HG02678 (cell line): ENCODE data around the gene RTKN2.
"Not testable (repeated sequence)": the region's sequence is repeated elsewhere in the genome, so short reads cannot be mapped to it uniquely, and the experiment has no call there.

Source experiments
- ATAC-seq: cut with Tn5 transposase; IDR thresholded peaks from one replicate; pipeline ENCODE4 v1.9.1; 2021; ENCODE audit warnings: mild to moderate bottlenecking, moderate library complexity; ENCODE audit not compliant: unreplicated experiment

Gene RTKN2, protein sequence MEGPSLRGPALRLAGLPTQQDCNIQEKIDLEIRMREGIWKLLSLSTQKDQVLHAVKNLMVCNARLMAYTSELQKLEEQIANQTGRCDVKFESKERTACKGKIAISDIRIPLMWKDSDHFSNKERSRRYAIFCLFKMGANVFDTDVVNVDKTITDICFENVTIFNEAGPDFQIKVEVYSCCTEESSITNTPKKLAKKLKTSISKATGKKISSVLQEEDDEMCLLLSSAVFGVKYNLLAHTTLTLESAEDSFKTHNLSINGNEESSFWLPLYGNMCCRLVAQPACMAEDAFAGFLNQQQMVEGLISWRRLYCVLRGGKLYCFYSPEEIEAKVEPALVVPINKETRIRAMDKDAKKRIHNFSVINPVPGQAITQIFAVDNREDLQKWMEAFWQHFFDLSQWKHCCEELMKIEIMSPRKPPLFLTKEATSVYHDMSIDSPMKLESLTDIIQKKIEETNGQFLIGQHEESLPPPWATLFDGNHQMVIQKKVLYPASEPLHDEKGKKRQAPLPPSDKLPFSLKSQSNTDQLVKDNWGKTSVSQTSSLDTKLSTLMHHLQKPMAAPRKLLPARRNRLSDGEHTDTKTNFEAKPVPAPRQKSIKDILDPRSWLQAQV

DNA sequence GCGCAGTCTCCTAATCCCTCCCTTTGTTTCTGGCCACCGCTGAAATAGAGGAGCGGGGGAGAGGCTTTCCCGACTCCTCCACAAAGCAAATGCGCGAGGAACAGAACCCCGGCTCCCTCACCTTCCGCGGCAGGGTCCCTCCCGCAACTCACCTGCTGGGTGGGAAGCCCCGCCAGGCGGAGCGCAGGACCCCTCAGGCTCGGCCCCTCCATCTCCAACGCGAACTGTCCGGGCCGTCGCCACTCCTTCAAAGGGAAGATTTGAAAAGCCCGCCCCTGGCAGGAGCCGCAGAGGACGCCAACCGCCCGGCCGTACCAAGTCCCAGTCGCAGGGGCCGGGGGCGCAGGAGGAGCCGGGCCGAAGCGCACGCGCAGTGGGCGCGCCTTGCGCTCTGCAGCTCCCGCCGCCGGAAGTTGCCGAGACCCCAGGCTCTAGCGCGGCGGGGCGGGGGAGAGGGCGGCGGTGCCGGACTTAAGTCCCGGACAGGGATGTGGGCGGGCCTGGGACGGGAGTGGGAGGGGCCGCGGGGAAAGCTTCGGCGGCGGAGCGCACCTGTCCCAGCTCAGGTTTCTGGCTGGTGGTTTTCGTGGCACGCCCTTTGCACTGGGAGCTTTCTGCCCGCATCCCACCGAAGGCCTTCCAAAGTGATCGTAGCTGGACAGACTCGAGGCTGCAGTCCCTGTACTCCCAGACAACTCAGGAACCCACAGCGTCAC, at the start of gene RTKN2:
Gene RTKN2, minus strand, starts transcription at position 446 of the 716 bp plus-strand sequence. Its CDS starts 234 bp downstream, at position 212.
- peak; percentile 70 for ATAC-seq

DNA sequence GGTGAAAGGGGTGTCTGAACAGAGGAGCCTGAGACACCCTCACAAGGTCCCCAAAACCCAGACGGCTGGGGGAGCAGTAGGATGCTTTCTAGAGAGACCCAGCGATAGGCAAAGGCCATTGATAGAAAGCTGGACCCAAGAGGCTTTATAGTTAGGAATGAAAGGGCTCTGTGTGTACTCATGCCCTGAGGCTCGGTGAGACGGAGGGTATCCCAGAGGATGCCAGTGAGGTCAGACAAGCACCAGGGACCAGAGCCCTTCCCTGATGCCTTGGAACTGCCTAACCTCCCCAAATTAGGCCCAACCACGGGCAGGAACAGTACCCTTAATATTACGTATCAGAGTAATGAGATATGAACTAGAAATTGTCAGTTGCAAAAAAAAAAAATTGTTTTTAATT, 48.6 kb upstream of the RTKN2 start:
- no peak for ATAC-seq

DNA sequence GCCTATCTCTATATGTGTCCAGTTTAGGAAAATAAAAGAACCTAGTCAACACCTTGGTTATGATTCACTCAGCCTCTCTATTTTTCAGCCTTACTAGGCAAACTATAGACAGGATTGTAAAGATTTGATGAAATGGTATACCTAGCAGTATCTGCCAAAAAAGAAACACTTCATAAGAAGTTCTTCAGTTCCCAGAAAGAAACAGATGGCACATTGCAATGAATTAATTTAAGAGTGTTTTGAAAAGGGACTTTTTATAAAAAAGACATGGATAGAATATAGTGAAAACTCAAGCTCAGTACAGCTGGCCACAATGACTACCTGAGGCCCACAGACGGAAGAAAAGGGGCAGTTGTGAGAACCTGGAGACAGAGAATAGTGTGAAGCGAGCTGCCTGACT, 40.6 kb upstream of the RTKN2 start:
- ATAC-seq, result no peak

DNA sequence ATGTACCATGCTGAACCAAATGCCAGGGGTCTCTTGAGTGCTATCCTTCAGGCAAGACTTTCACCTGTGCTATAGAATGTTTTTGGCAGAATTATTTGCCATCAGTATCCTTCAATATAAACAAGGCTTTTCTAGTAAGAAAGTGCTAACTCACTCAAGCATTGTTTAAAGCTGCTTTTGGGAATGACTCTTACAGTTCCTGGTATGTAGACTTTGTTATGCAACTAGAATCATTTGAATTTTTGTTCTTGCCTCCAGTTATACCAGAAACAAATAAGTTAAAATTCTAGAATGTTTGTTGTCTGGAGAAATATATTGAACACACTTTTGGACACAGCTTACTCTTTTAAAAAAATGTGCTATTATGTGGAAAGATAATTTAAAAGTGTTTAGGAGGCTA, 39.5 kb upstream of the RTKN2 start:
- ATAC-seq, result no peak

DNA sequence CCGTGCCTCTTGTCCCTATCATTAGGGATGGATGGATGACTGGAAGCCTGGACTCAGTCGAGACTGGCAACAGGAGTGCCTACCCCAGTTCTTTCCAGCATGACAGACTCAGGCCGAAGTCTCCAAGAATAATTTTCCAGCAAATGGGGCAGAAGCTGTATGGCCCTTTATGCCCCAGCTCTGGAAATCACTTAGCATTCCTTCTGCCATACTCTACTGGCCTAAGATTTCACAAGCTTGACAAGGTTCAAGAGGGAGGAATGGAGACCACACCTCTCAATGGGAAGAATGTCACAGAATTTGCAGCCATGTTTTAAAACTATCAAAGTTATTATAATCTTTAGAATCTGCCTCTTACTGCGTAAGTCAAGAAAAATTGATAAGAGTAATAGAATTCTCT, 39.0 kb upstream of the RTKN2 start:
- ATAC-seq, result no peak

DNA sequence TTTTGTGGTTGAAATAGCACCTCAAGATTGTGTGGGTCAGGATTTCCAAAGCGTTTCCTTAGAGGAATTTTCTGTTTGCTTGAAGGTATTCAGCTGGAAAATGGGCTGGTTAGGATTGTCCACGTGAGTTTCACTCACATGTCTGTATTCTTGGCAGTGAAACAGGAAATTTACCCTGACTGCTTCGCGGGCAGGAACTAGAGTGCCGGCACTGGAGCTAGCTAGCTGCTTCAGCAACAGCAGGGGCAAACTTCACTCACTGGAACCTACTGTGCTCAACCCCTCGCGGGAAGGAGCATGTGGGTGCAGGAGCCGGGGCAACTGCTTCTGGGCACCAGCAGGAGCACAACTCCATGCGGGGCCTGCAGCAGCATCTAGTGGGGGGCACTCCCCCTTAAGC, 38.0 kb upstream of the RTKN2 start:
- ATAC-seq, result no peak

DNA sequence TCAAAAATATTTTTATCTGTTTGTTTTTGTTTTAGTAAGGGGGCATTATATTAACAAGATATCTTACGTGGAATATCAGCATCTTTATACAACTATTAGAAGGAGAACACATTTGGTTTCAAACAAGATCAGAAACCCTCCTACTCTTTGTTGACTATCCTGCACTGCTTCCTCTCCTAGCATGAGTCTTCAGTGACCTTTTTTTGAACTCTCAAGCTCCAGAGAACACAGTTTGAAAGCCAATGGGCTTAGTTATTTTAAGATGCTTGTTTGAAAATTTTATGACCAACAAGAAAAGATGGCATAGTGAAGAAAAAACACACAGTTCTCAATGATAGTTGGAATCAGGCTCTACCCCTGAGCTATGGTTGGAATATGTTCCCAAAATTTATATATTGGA, 37.2 kb upstream of the RTKN2 start:
- ATAC-seq, result no peak

DNA sequence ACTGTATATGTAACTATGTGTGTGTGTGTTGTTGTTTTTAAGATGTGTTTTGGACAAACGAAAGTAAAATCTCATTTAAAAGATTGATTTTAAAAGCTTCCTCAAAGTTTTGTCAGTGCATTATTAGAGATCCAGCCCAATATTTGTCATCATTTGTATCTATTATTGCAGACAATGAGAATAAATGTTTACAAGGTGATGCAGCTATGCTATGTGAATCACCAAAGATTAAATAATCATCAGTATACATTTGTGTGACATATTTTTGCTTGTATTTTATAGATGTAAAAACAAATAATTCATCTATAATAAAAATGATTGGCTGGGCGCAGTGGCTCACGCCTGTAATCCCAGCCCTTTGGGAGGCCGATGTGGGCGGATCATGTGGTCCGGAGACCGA, 35.3 kb upstream of the RTKN2 start:
- ATAC-seq, result no peak

DNA sequence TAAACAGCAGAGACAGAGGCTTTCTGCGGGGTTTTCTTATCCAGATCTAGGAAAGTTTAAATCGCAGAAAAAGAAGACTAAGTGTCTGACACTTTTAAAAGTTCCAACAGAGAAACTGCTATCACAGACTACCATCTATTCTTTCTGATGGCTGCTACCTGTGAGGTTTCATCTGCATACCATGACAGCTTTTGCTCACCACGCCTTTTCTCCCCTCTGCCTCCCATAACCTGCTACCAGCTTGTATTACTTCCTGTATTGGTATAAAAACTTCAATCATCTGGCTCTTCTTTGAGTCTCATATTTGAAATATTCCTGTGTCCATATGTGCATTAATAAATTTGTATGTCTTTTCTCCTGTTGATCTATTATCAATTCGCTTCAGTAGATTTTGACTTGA, 34.1 kb upstream of the RTKN2 start:
- ATAC-seq, result no peak

DNA sequence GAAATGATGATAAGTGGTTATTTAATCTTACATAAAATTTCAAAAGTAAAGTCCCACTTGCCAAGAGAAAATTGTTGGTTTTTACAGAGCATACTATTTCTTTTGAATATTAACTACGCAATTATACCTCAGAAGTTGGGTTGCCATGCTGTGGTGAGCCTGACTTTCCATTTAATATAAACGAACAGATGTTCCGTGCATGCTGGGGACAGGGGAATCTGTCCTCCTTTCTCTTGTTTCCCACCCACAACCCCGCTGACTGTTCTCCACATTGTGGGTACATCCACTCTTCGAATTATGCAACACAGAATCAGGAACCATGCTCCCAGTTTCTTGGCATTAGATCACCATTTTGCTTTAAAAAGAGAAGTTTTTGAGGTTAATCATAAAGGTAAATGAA, 29.2 kb upstream of the RTKN2 start:
- no peak for ATAC-seq

DNA sequence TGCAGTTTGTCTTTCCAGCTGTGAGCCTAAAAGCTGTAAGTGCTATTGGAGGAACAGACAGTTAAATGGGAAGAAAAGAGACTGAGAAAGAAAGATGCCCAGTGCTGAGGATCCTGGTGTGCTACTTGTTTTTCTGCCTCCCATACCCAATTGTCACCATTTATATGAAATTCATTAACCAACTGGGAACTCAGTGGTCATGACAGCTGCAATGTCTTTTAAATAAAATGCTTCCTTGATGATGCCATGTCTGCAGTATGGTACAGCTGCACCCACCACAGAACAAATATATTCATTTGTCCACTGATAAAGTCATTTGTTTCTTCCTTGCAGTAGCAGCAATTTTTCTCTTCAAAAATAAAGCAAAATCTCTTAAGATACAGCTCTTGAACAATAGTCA, 15.6 kb upstream of the RTKN2 start:
- ATAC-seq, result no peak

DNA sequence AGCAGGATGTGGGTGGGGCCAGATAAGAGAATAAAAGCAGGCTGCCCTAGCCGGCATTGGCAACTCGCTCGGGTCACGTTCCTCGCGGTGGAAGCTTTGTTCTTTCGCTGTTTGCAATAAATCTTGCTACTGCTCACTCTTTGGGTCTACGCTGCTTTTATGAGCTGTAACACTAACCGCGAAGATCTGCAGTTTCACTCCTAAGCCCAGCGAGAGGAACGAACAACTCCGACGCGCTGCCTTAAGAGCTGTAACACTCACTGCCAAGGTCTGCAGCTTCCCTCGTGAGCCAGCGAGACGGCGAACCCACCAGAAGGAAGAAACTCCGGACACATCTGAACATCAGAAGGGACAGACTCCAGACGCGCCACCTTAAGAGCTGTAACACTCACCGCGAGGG, 12.7 kb upstream of the RTKN2 start:
- not testable (repeated sequence) for ATAC-seq

DNA sequence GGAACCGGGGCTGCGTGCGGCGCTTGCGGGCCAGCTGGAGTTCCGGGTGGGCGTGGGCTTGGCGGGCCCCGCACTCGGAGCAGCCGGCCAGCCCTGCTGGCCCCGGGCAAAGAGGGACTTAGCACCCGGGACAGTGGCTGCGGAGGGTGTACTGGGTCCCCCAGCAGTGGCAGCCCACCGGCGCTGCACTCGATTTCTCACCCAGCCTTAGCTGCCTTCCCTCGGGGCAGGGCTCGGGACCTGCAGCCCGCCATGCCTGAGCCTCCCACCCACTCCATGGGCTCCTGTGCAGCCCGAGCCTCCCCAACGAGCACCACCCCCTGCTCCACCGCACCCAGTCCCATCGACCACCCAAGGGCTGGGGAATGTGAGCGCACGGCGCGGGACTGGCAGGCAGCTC, 11.7 kb upstream of the RTKN2 start:
- not testable (repeated sequence) for ATAC-seq

DNA sequence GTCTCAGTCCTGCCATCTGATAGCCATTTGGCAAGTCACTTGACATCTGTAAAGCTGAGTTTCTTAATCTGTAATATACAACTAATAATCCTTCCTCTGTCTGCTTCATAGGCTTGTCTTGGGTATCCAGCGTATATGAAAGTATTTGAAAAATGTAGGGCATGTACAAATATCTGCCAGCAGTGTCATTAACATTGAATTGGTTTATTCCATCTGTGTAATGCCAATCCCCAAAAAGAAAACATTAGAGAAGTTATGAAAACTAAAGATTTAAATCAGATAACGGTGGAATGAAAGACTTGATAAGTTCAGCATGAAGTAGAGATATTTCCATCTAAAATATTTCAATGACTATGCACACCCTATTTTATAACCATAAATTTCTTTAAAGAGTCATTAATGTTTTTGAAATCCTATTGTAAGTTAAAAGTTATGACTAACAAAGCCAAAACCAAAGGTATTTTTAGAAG, 9.8 kb upstream of the RTKN2 start:
- no peak for ATAC-seq

DNA sequence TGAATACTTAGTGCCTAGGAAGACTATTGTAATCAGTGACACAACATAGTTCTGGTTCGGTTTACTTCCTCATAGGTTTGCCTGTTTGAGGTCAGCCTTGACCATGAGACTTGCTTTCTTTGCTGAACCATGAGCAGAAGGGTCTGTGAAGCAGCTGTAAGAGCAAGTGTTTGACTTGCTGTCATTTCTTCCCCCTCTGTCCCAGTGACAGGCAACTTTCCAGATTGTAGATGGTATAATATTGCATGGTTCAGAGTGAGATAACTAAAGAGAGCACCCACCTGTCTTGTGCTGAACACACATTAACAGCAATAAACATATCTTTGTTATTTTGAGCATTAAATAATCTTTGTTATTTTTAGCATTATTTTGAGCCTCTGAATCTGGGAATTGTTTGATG, 9.3 kb upstream of the RTKN2 start:
- ATAC-seq, result no peak

DNA sequence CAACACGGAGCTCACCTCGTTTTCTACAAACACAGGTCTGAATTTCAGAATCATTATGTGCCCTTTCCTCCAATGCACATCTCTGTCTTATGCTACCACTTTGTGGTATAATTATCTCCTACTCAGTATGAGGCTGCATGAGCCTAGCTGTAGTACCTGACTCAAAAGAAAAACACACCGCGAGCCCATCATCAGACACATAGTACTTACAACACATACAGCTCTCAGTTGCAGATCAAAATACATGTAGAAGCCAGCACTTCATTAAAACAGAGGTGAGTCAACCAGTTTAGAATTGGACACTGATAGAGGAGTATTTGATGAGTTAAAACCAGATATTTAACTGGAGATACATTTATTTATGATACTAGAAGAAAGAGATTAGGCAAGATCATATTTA, 1.4 kb upstream of the RTKN2 start:
- ATAC-seq, result no peak

DNA sequence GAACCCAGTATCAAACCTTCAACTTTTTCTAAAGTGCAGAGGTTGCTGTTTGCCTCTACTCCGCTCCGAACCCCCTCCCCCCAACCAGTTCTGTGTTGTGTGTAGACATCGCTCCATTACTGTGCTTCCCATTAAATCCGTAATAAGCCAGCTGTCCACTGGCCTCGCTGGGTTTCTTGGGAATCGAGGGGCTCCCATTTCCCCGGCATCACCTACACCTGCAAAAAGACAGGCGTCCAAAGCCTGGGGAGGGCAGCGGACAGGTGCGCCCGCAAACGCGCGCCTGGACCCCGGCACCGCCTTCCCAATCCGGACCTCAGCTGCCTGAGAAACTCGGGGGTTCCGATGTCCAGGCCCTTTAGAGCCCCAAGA, 631 bp downstream of the RTKN2 start:
- ATAC-seq, result peak; percentile 10

DNA sequence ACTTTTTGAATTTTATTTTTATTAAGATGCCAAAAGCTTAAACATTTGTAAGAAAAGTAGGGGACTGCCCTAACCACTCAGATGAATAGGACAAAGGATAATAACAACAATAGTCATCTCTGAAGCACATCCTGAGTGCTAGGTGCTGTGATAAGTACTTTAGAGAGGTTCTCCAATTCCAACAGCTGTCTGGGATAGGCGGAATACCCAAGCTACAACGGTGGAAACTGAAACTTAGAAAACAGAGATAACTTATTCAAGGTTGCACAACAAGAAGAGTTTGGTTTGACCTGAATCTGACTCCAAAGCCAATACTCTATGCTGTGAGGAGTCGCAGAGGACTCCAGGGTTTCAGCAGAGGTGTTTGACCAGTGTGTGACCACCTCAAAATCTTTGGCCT, 2.0 kb downstream of the RTKN2 start:
- no peak for ATAC-seq

DNA sequence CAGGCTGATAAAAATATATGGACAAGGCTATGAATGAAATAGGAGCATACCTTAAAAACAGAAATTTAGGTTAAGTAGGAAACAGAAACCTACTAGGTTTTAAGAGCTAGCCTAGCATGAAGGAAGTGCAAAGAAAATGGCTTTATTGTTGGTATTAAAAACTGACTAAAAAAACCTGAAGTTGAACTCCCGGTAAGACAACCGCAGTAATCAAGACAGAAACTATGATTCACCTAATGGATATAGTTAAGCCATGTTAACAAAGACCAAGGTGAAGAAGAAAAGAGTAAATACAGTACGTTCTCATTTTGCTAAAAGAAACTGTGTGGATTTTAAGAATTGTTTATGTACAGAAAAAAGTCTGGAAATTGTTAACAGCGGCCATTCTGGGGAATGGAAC, 2.5 kb downstream of the RTKN2 start:
- no peak for ATAC-seq

DNA sequence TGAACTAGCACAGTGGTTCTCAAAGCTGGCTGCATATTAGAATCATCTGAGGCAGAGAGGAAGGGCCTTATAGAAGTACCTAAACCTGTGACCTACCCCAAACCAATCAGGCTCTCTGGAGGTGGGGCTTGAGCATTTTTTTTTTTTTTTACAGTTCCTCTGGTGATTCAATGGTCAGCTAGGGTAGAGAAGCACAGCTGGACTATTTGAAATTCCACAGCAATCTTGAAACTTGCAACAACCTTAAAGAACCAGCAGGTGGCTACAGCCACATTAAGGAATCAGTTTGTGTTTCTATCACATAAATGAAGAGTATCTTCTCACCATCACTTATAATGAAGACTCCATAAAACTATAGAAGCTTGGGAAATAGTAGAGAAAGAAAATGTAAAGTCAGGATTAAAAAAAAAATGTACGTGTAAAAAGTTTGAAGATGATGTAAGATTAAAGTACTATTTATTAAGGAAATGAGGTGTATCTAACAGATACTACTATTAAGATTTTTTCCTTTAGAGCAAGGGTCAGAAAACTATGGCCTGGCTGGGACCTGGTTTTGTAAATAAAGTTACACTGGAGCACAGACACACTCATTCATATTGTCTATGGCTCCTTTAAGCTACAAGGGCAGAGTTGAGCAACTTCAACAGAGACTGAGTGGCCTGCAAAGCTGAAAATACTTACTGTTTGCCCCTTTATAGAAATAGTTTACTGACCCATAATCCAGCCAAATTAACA, 3.8 kb downstream of the RTKN2 start:
- ATAC-seq, result no peak

DNA sequence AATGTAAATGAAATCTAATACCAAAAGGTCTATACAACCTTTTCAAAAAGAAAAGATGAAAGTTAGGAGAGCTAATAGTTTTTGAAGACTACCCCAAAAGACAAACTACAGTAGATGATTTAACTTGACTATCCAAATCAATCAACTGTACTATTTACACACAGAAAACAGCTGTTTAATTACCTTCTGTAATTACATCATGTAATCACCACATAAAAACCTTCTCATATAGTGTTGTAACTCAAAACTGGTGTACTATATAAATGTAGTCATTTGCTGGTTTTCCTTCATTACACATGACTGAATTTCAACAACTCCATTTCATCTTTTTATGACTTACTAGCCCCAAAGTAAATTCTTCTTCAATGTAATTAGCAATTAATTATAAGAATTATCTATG, 4.5 kb downstream of the RTKN2 start:
- ATAC-seq, result no peak
